GM12872 (cell line): ENCODE data around the gene PMPCA.

Experiments
- CTCF ChIP-seq: IDR thresholded peaks from 3 replicates; pipeline ENCODE4 v1.5.1; 2011; ENCODE audit warnings: low read depth, mild to moderate bottlenecking, low read length, moderate library complexity; ENCODE audit not compliant: insufficient read depth

Gene PMPCA

GRCh38 chr9:136453326-136453725 lies 42.9 kb downstream of the PMPCA start:
- no peak for TF ChIP-seq CTCF

- TF ChIP-seq CTCF, result no peak
Observed at GRCh38 chr9:136454026-136454796, 43.8 kb downstream of the PMPCA start.

GRCh38 chr9:136455043-136456002 lies 44.9 kb downstream of the PMPCA start:
- TF ChIP-seq CTCF, result no peak

- no peak for TF ChIP-seq CTCF
Observed at GRCh38 chr9:136456258-136456657, 45.8 kb downstream of the PMPCA start.

GRCh38 chr9:136457326-136457725 lies 46.9 kb downstream of the PMPCA start:
- no peak for TF ChIP-seq CTCF

- TF ChIP-seq CTCF, result no peak
Observed at GRCh38 chr9:136459425-136459824, 49.0 kb downstream of the PMPCA start.

- no peak for TF ChIP-seq CTCF
Observed at GRCh38 chr9:136460772-136461325, 50.4 kb downstream of the PMPCA start.
